ENCODE data around the gene FGF5. TPM values are rescaled to one million over a fixed set of nuclear protein-coding genes. Genes with fewer than 3 reads are reported as not detected.

Gene FGF5
- total RNA-seq, 1 experiment from 2014 or later: not detected

DNA sequence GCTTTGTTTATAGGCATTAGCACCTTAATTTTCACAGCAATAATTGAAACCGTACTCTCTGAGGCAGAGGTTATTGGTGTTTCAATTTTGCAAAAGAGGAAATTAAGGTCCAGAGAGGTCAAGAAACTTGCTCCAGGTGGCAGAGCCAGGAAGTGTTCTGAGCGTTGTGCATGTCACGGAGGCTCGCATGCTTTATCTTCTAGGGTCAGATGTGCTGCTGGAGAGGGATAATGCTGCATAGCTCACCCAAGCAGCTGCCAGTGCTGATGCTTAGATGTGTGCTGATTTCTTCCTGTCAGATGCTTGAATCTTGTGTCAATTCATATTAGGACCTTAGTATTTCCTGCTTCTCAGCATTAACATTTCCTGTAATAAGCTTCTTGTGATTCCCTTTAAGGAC, 13.0 kb upstream of the FGF5 start:
- Histone ChIP-seq H2AFZ (ENCODE audit: low read length) (no peak overlapping the region), H3K4ac (ENCODE audit: low read depth, low read length) (no peak overlapping the region), H3K4me2 (ENCODE audit: insufficient read depth, insufficient read length, low read length) (no peak overlapping the region), H2BK12ac (ENCODE audit: insufficient read length, low read depth, low read length) (no peak overlapping the region), H3K56ac (ENCODE audit: insufficient read length, low read depth, low read length) (no peak overlapping the region), H3T11ph (ENCODE audit: low read length) (no peak overlapping the region), H2BK5ac (ENCODE audit: insufficient read length, low read length) (no peak overlapping the region), H3K27me3 (ENCODE audit: insufficient read depth, low read length) (no peaks in the 10 kb centered on the region), H3K79me2 (ENCODE audit: insufficient read depth, low read length) (no peaks in the 10 kb centered on the region), H3K23ac (ENCODE audit: insufficient read length, low read depth, low read length) (no peak overlapping the region), H4K20me1 (ENCODE audit: control insufficient read depth, insufficient read depth, insufficient read length) (no peaks in the 10 kb centered on the region), H3K79me1 (ENCODE audit: insufficient read depth, low read depth, low read length, poor library complexity, severe bottlenecking) (no peaks in the 10 kb centered on the region), H3K4me1 (ENCODE audit: insufficient read depth, low read length) (no peaks in the 10 kb centered on the region), H2AK5ac (ENCODE audit: insufficient read length, low read length) (no peak overlapping the region), H4K8ac (replicated peaks; ENCODE audit: insufficient read length, low read depth, low read length) (no peak overlapping the region), H2BK15ac (ENCODE audit: low read depth, low read length) (no peak overlapping the region), H3K9me3 (ENCODE audit: control insufficient read depth, low read depth, low read length) (no peaks in the 10 kb centered on the region), H3K14ac (ENCODE audit: insufficient read depth, low read length) (no peak overlapping the region), H3K27ac (ENCODE audit: insufficient read length, low read depth, low read length) (no peak overlapping the region), H2BK20ac (ENCODE audit: low read depth, low read length, poor library complexity, severe bottlenecking) (no peak overlapping the region), H4K5ac (ENCODE audit: insufficient read length, low read depth, low read length) (no peak overlapping the region), H2BK120ac (ENCODE audit: low read depth, low read length, poor library complexity, severe bottlenecking) (no peak overlapping the region), H3K18ac (ENCODE audit: insufficient read length, low read depth, low read length) (no peak overlapping the region), H4K91ac (ENCODE audit: insufficient read length, low read depth, low read length) (no peak overlapping the region), H3K23me2 (ENCODE audit: insufficient read length, low read depth, low read length, poor library complexity, severe bottlenecking) (no peaks in the 10 kb centered on the region), H3K9ac (ENCODE audit: extremely low read depth, insufficient read length, low read length) (no peak overlapping the region)
- Mint-ChIP-seq H3K27me3 (ENCODE audit: low read depth) (peaks cover 43% of the 10 kb centered on the region), H3K4me3 (no peak overlapping the region), H3K4me1 (0 out of 4 replicates have a peak, but pooled peaks cover 0 to under 1% of the 10 kb centered on the region in 2 experiments), H3K36me3 (ENCODE audit: insufficient read depth in 1 of 3, low read depth in 3 of 3) (no peaks in the 10 kb centered on the region), H3K9me3 (no peaks in the 10 kb centered on the region), H3K27ac (no peak overlapping the region)
- WGBS (ENCODE audit: extremely low coverage, insufficient read length, low lambda C conversion rate): no CpG with 5 or more reads among the region's 4 CpGs
- no peak for TF ChIP-seq CTCF (conservative IDR thresholded peaks at IDR 0.05)
- no peak for DNase-seq
